GM10847 (cell line): ENCODE measurements around the gene TPM1.

ENCODE experiments used
- POLR2A ChIP-seq: IDR thresholded peaks from 2 replicates; pipeline ENCODE4 v1.6.1; 2011; ENCODE audit not compliant: insufficient read length; ENCODE audit errors: extremely low read depth

TPM1 gene

DNA sequence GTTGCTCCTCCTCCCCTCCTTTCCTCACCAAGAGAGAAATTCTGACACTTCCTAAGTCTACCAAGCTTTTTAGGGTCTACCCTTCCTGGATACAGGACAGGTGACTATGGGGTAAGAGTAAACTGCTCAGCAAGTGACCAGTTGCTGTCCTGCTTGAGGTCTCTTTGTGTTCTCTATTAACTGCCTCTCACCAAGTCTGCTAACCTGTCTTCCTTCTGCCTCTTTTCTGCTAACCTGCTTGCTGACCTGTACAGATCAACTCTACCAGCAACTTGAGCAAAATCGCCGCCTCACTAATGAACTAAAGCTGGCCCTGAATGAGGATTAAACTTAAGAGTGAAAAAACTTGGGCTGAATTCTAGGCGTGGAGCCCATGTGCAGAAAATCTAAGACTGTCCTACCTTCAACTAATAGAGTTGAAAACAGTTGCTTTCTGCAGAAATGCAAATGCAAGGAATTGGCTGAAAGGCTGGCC lies 27.1 kb downstream of the TPM1 start:
- TF ChIP-seq POLR2A = no peak

DNA sequence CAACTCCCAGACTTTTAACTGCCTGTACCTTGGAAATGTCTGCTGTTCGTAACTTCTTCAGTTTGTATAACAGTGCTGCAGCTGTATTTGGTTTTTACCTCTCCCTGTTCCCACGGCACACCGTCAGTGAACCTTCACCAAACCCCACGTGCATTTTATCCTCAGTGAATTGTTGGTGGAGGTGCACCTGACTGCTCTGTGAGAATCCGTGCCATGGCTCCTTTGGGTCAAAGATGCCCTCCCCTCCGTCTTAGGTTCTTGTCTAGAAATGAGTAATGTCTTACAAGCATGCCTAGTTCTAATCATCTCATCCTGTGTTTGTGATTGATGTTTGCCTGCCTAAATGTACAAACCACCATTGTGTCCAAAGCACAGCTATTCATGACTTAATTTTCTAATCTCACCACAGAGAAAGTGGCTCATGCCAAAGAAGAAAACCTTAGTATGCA lies 28.2 kb downstream of the TPM1 start:
- TF ChIP-seq POLR2A = no peak

DNA sequence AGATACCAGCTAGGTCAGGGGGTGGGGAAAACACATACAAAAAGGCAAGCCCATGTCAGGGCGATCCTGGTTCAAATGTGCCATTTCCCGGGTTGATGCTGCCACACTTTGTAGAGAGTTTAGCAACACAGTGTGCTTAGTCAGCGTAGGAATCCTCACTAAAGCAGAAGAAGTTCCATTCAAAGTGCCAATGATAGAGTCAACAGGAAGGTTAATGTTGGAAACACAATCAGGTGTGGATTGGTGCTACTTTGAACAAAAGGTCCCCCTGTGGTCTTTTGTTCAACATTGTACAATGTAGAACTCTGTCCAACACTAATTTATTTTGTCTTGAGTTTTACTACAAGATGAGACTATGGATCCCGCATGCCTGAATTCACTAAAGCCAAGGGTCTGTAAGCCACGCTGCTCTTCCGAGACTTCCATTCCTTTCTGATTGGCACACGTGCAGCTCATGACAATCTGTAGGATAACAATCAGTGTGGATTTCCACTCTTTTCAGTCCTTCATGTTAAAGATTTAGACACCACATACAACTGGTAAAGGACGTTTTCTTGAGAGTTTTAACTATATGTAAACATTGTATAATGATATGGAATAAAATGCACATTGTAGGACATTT lies 28.9 kb downstream of the TPM1 start:
- TF ChIP-seq POLR2A = no peak

DNA sequence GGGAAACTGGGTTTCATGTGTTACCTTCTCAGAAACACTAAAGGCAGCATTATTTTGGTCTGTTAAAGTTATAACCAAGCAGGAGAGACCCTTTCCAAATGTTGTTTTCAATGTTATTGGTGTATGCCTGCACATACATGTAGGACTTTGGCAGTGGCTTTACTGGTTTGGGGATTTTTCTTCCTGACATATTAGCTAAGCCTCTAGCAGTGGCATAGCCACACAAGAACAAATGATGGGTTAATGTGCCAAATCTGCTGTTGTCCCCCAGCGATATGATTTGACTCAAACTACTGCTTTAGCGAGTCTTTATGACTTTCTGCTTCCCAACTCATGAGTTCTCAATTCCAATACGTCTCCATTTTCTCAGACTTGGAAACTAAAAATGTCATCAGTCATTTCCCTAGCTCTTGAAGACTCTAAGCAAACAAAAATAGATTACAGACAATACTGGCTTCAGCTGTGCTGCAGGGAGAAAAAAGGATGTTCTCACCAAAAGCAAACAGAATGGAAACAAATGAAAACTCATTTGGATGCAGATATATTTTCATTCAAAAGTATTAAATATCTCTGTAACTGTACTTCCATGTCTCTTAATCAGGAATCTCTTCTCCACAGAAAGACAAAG lies 29.6 kb downstream of the TPM1 start:
- TF ChIP-seq POLR2A = no peak

DNA sequence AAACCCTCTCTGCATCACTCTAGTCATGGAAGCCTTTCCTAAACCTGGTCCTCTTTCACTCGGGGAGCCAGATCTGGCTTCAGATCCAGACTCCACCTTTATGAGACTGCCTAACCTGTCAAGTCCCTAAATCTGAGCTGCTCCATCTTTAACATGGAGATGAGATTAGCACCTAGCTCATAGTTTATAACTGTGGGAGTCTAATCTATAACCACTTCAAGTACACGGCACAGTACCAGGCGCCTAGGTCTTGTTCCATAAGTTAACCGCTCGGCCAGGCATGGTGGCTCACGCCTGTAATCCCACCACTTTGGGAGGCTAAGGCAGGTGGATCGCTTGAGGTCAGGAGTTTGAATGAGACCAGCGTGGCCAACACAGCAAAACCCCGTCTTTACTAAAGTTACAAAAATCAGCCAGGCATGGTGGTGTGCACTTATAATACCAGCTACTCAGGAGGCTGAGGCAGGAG lies 30.3 kb downstream of the TPM1 start:
- no peak for TF ChIP-seq POLR2A

DNA sequence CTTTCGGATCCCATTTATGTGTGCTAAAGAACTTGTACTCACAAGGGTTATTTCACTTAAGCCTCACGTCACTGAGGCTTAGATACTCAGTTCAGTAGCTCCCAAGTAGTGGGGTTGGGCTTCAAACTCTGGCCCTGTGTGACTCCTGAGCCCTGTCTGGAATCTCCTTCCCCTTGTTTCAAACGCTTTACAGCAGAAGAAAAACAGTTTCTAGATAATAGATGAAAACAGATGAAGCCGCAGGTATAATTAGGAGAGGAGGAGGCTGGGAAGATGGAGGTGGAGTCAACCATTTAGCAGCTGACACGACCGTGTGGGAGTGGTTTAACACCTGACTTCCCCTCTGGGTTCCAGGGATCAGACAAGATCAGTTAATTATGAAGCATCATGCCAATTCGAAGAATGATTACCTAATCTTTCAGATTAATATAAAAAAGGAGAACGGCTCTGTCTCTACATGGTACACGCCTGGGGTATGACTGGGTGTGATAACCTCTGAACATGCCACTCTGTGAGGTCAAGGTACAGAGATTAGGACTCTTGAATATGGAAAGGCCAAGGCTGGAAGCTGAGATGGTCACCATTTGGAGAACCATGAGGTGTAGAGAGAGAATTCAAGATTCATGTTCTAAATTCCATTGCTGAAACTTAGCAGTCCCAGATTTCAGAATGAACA lies 31.1 kb downstream of the TPM1 start:
- no peak for TF ChIP-seq POLR2A

DNA sequence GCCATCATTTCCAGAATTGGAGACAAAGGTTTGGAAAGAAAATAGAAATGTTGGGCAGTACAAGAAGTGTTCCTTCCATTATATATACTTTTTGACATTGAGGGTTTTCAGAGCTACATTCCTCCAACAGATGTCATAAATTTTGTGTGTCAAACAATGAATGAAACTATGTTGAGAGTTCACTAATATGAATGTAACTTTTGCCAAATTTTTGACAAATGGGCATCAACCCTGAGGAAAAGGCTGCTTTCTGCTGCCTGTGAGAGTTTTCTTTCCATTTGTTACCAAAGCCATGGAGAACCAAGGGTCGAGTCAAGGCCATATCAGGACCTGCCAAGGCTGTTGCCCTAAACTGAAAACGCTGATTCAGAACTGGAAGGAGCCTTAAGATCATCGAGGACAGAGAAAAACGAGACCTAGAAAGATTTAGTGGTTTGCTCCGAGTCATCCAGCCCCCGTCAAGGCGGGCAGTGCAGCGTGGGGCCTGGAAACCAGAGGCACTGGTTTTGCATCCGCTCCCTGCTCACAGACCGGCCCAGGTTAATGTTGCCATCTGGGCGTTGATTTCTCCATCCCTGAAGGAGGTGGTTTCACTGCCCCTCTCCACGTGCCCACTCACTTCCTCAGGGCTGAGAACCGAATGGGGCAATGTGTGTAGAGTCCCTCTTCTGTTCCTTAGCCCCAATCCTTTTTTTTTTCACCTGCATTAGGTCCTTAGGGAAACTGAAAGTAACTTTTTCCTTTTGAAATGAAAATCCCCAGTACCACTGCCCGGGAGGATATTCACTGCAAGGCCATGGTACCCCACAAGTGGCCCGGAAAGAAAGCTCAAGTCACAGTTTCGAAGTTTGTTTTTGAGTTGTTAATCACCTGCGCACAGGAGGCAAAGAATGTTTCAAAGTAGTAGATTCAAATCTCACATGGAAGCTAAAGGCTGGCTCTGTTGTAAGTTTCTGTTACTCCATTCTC lies 32.8 kb downstream of the TPM1 start:
- no peak for TF ChIP-seq POLR2A

DNA sequence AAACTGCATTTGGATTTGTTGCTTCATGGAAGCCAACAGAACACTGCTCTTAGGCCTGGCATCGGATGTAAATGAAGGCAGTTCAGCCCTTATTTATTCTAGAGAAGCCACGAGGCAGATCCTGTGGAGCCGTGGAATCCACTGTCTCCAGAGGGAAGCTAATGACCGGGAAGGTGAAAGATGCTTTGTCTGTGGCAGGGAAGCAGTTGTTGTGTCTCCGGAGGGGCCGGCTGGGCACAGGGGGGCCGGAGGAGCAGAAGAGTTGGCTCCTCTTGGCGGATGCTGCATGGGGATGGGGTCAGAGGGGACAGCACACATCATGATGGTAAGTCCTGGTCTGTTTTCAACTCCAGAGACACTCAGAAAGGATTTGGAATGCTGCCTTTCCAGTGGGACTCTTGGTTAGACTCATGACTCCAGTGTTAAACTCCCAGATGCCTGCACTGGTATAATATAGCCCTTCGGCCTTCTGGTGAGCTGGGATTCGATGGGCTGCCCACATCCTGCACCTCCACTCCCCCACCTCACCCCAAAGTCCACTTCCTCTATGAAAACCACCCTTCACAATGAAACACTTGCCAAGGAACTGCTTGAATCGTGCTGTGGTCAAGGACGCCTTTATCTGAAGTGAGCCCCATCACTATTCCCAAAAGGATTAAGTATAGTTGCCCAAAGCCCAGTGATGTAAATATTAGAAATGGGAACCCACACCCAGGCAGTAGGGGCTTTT lies 33.6 kb downstream of the TPM1 start:
- no peak for TF ChIP-seq POLR2A

DNA sequence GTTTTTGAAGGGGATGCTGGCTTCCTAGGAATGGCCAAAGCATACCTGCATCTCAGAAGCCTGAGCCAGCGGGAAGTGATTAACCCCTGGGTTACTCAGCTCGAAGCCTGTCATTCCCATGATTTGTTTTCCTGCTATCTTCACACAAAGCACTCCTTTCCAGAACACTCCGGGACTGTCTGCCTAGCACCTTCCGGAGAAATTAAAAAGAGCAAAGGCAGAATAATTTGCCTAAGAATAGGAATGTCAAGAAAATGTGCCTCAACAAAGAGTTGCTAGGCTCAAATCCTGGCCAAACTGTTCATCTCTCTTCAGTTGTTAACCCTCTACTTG lies 34.1 kb downstream of the TPM1 start:
- no peak for TF ChIP-seq POLR2A

DNA sequence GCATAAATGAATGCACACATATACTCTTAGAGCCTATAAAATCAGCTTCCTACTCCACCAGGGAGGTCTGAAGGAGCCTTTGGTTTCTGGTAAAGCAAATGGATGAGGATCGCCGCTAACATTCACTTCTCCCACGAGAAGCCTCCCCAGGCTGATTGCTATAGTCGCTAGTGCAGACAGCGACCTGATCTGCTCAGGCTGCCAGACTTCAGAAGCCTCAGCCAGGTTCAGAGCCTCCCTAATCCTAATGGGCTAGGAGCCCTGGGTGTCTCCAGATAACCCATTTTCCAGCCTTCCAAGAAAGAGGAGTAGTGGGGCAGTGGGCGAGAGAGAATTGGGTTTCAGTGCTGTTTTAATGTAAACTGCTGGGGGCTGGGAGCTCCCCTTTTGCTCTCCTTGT lies 35.4 kb downstream of the TPM1 start:
- TF ChIP-seq POLR2A = no peak

DNA sequence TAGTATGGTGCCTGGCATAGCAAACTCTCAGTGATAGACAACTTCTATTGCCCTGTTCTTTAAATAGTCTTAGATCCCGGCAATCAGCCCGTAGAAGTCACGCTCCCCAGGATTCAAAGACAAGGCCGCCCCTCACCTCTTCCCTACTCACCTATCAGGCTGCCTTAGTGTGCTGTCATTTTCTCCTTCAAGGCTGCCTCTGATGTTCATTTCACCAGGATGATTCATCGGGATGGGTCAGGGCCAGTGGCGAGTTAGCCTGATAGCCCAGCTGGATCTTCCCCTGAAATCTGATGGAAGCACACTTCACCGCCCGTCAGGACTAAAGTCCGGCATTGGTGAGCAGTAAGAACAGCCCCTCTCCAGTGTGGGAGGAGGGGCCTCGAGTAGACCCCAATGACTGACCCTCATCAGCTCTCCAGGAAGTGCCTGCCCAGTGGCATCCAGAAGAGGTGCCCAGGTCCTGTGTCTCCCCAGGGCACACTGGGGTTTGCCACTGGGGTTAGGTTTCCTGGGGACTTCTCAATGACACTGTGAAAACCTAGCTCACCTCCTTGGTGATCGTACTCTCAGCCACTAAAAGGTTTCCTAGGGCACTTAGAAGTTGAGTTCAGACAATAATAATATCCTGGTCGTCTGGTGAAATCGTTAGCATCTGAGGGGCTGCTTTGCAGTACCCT lies 37.5 kb downstream of the TPM1 start:
- TF ChIP-seq POLR2A = no peak

DNA sequence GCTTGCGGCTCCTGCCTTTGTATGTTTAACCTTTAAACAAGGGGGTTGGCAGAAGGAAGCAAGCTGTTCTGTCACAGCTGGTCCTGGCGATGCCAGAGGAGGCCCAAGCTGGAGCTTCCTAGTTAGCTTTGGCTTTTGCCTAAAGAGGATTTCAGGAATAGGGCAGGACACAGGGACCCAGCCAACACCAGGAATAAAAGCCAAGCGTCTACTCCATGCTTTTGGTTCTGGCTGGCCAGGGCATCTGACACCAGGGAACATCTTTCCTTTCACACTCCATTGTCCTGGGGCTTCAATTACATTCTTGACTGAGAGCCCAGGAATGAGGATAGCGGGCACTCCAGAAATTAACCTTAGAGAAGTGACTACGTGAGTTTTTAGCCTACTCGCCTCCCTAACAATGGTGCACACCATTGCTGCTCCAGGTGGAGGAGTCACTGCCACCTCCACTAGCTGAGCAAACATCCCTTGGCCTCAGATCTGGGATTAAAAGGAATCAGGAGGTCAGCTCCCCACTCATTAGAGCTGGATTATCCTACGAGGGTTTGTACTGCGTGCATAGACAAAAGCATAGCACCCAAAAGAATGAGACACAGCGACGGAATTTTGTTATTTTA lies 38.2 kb downstream of the TPM1 start:
- no peak for TF ChIP-seq POLR2A

DNA sequence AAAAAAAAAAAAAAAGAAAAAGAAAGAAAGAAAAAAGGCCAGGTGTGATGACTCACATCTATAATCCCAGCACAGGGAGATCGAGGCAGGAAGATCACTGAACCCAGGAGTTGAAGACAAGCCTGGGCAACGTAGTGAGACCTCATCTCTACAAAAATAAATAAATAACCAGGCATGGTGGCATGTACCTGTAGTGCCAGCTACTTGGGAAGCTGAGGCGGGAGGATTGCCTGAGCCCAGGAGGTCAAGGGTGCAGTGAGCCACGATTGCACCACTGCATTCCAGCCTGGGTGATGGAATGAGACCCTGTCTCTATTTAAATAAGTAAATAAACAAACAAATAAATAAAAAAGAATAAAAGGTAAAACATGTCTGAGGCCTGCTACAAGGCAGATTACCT lies 39.8 kb downstream of the TPM1 start:
- no peak for TF ChIP-seq POLR2A

DNA sequence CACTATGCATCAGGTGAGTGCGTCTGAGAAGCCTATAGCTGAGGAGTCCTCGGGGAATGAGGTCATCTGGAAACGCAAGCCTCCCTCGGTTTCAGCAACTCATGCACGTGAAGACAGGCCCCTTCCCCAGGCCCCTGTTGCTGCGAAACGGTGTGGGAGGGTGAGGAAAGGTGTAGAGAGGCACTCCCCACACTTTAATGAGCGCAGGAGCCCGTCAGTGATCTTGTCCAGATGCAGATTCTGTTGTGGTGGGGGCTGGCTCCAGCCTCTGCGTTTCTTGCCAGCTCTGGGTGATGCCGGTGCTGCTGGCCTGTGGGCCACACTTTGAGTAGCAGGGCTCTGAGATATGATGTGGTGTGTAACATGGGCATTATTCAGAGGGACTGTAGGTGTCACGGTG lies 40.5 kb downstream of the TPM1 start:
- TF ChIP-seq POLR2A = no peak
